Measurements from ENCODE around the gene NKD1.

NKD1 gene, protein sequence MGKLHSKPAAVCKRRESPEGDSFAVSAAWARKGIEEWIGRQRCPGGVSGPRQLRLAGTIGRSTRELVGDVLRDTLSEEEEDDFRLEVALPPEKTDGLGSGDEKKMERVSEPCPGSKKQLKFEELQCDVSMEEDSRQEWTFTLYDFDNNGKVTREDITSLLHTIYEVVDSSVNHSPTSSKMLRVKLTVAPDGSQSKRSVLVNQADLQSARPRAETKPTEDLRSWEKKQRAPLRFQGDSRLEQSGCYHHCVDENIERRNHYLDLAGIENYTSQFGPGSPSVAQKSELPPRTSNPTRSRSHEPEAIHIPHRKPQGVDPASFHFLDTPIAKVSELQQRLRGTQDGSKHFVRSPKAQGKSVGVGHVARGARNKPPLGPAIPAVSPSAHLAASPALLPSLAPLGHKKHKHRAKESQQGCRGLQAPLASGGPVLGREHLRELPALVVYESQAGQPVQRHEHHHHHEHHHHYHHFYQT

DNA sequence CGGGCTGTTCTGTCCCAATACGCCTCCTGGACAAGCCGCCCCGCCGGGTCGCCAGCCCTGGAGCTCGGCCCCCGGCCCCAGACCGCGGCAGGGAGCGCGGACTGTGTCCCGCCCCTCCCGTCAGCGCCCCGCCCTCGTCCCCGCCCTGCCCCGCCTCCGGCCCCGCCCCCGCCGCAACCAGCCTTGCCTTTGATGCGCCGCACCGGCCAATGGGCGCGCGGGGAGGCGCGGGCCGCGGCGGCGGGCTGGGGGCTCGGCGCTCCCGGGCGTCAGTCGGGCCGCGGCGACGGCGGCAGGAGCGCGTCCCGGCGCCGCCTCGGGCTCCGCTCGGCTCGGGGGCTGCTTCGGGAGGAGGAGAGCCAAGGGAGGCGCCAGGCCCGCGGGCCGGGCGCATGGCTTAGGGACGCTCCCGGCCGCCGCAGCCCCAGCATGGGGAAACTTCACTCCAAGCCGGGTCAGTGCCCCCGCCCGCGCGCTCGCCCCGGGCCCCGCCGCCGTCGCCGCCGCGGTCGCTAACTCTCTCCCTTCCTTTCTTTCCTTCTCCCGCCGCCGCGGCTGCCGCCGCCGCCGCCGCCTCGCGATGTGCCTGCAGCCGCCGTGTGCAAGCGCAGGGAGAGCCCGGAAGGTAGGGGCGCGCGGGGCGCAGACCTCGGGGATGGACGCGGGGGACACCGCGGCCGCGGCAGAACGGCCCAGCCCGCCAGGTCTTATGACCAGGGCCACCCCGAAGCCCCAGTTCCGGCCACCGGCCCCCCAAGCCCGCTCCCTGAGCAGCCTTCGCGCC, at the start of gene NKD1:
TSS of gene NKD1 (plus strand) at position 272 of the 784 bp plus-strand sequence. CDS start at position 430, 158 bp downstream.
- TF ChIP-seq, protein P1, sequence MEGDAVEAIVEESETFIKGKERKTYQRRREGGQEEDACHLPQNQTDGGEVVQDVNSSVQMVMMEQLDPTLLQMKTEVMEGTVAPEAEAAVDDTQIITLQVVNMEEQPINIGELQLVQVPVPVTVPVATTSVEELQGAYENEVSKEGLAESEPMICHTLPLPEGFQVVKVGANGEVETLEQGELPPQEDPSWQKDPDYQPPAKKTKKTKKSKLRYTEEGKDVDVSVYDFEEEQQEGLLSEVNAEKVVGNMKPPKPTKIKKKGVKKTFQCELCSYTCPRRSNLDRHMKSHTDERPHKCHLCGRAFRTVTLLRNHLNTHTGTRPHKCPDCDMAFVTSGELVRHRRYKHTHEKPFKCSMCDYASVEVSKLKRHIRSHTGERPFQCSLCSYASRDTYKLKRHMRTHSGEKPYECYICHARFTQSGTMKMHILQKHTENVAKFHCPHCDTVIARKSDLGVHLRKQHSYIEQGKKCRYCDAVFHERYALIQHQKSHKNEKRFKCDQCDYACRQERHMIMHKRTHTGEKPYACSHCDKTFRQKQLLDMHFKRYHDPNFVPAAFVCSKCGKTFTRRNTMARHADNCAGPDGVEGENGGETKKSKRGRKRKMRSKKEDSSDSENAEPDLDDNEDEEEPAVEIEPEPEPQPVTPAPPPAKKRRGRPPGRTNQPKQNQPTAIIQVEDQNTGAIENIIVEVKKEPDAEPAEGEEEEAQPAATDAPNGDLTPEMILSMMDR (IDR thresholded peaks at IDR 0.05; ENCODE audit: insufficient read depth, low read length, missing control alignments) = no peak
- DNase-seq (ENCODE audit: low read depth, low spot score) = no peak
- CTCF ChIA-PET = interaction anchor here (1.1 kb wide), 1 partner anchor 41 kb away, joined by 3 read pairs; no protein-coding TSS in a partner anchor
- POLR2A ChIA-PET = no interaction called here
- peak within 1 kb of the TSS; percentile 59 for H3K4me3 ChIP-seq (ENCODE audit: low read depth, low read length)

DNA sequence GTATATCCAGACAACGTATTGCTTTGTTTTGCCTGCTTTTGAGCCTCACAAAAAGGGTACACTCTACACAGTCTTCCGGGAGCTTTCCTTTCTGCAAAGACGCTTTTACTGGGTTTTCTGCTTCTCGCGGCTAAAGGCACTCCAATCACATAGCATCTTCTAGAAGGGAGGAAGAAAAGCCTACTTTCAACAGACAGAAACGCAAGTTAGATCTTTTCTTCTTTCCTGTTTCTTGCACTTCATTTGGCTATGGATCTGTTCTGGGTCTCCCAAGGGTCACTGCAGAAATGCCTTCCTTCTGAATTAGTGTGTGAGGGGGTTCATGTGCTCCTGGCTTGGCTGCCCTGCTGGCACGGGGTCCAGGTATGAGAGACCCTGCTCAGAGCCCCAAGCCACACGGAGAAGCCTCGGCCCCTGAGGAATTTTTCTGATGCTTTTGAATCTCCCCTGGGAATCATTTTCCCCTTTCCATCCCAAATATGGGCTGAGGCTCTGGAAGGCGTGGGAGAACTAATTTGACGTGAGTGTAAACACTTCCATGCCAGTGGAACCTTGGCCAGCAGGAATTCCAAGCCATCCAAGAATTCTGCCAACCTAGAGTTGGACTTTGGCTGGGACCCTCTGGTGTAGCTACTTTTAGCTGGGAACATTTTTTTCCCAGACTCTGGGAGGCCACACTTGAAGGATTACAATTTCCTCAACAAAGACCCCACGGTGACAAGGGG, 49.6 kb upstream of the NKD1 start:
- no peak overlapping the region for H3K4me3 ChIP-seq (ENCODE audit: low read depth, low read length)
- ChIA-PET CTCF (no interaction called here), POLR2A (no interaction called here)
- TF ChIP-seq, protein P1 (IDR thresholded peaks at IDR 0.05; ENCODE audit: insufficient read depth, low read length, missing control alignments) = no peak
- DNase-seq (ENCODE audit: low read depth, low spot score) = no peak

DNA sequence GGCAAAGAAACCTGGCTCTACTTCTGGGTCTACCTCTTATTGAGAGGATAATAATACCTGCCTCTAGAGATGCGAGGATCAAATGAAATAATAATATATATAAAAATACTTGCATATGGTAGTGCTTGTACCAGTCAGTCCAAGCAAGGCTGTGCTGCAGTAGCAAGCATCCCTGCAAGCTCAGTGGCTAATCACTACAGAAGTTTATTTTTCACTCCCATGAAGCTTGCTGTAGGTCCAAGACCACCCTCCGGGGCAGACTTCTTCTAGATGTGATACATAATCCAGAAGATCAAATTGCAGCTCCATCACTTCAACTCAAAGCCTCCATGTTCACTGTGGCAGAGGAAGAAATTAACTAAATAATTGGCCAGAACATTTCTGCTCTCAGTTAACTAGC, 48.9 kb upstream of the NKD1 start:
- CTCF ChIA-PET = no interaction called here
- POLR2A ChIA-PET = no interaction called here
- H3K4me3 ChIP-seq (ENCODE audit: low read depth, low read length) = no peak overlapping the region

DNA sequence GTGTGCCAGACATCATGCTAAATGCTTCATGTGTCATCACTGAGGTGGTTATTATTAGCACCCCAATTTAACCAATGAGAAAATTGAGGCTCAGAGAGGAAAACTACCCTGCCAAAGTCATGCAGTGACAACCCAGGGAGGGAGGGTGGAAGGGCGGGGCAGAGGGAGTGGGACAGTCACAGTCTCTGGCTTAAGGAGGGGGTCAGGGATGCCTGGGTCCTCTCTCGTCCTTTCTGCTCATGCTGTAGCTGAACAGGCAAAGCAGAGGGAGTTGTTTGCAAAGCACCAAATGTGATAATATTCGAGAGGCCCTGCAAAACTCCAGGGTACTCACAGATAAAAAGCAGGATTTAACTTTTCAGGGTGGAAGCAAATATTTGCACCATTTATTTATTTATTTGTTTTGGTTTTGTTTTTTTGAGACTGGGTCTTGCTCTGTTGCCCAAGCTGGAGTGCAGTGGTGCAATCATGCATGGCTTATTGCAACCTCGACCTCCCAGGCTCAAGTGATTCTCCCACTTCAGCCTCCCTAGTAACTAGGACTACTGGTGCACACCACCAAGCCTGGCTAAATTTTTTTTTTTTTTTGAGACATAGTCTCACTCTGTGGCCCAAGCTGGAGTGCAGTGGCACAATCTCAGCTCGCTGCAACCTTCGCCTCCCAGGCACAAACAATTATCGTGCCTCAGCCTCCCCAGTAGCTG, 47.9 kb upstream of the NKD1 start:
- ChIA-PET CTCF (no interaction called here), POLR2A (no interaction called here)
- DNase-seq (ENCODE audit: low read depth, low spot score) = no peak
- no peak overlapping the region for H3K4me3 ChIP-seq (ENCODE audit: low read depth, low read length)
- TF ChIP-seq, protein P1 (IDR thresholded peaks at IDR 0.05; ENCODE audit: insufficient read depth, low read length, missing control alignments) = no peak

More for the DNA sequence above, 48.9 kb upstream of the NKD1 start:
- no peak for DNase-seq (ENCODE audit: low read depth, low spot score)
- TF ChIP-seq, protein P1 (IDR thresholded peaks at IDR 0.05; ENCODE audit: insufficient read depth, low read length, missing control alignments) = no peak

DNA sequence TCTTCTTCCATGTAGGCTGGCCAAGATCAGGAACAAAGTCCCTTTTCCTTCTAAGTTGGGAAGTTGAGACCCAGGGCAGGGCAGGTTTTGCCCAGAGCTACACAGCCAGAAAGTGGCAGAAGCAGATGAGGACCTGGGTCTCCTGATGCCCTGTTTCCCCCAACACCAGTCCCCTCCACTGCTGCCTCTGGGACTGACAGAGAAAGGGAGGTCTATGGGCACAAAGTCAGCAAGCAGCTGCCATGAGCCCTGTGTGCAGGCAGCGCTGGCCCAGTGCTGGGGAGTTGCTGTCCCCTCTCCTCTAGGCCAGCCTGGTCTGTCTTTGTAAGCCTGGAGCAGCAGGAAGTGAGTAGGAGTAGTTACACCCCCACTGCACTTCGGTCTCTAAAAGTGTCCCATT, 46.9 kb upstream of the NKD1 start:
- no peak overlapping the region for H3K4me3 ChIP-seq (ENCODE audit: low read depth, low read length)
- no peak for DNase-seq (ENCODE audit: low read depth, low spot score)
- TF ChIP-seq, protein P1 (IDR thresholded peaks at IDR 0.05; ENCODE audit: insufficient read depth, low read length, missing control alignments) = no peak
- CTCF ChIA-PET = no interaction called here
- POLR2A ChIA-PET = no interaction called here
